WERI-Rb-1 (cell line): ENCODE data around the gene CHIC2.
A peak's percentile ranks its signal among the peaks of the same experiment; 100 is the strongest.

Experiments
- DNase-seq: peaks from one replicate; pipeline ENCODE4 v3.0.0-alpha.2; 2020
- H3K27ac ChIP-seq: fragments of 250-450 bp; sonication (Bioruptor Pico); 2 replicates; pipeline ENCODE4 v1.5.1; 2020; ENCODE audit warnings: mild to moderate bottlenecking, moderate library complexity
- H3K27me3 ChIP-seq: fragments of 250-450 bp; sonication (Bioruptor Pico); 2 replicates; pipeline ENCODE4 v1.5.1; 2021; ENCODE audit warnings: mild to moderate bottlenecking, low read depth, moderate library complexity; ENCODE audit not compliant: insufficient read depth, severe bottlenecking
- H3K36me3 ChIP-seq: fragments of 250-450 bp; sonication (Bioruptor Pico); 2 replicates; pipeline ENCODE4 v1.5.1; 2020; ENCODE audit warnings: mild to moderate bottlenecking, moderate library complexity
- H3K4me3 ChIP-seq: 2 replicates; pipeline ENCODE4 v1.5.1; 2011; ENCODE audit warnings: low read depth, mild to moderate bottlenecking, control low read depth, low read length
- H3K9me3 ChIP-seq: fragments of 250-450 bp; sonication (Bioruptor Pico); 2 replicates; pipeline ENCODE4 v1.5.1; 2021; ENCODE audit warnings: mild to moderate bottlenecking, moderate library complexity; ENCODE audit not compliant: severe bottlenecking
- TF ChIP-seq, protein P1 (sequence below): IDR thresholded peaks from 2 replicates; pipeline ENCODE4 v1.5.1; 2011; ENCODE audit warnings: low read depth, mild to moderate bottlenecking, control low read depth, inconsistent platforms, low read length

The CHIC2 gene

DNA sequence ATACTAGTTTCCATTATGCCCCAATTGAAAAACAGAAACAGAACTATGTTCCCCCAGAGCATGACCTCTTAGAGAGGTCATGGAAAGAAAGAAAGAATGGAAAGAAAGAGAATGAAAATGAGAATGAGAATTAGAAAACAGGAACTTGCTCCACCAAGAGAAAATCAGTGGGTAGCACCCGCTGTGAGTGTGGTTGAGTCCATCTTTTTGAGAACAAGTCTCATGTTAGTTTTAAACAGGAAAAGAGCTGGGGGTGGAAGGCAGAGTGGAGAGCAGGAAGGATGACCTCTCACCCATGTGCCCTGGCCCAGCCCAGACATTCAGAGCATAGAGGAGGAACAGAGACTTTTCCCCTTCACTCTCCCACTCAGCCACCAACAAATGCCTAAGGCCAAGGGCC is 40.5 kb upstream of the CHIC2 start:
- H3K36me3 ChIP-seq: no peaks in the 10 kb centered on the region
- no peak overlapping the region for H3K4me3 ChIP-seq
- no peak for DNase-seq
- TF ChIP-seq, protein P1, sequence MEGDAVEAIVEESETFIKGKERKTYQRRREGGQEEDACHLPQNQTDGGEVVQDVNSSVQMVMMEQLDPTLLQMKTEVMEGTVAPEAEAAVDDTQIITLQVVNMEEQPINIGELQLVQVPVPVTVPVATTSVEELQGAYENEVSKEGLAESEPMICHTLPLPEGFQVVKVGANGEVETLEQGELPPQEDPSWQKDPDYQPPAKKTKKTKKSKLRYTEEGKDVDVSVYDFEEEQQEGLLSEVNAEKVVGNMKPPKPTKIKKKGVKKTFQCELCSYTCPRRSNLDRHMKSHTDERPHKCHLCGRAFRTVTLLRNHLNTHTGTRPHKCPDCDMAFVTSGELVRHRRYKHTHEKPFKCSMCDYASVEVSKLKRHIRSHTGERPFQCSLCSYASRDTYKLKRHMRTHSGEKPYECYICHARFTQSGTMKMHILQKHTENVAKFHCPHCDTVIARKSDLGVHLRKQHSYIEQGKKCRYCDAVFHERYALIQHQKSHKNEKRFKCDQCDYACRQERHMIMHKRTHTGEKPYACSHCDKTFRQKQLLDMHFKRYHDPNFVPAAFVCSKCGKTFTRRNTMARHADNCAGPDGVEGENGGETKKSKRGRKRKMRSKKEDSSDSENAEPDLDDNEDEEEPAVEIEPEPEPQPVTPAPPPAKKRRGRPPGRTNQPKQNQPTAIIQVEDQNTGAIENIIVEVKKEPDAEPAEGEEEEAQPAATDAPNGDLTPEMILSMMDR: no peak
- H3K9me3 ChIP-seq: peaks cover 7% of the 10 kb centered on the region
- peaks cover 93% of the 10 kb centered on the region for H3K27me3 ChIP-seq
- no peak overlapping the region for H3K27ac ChIP-seq

DNA sequence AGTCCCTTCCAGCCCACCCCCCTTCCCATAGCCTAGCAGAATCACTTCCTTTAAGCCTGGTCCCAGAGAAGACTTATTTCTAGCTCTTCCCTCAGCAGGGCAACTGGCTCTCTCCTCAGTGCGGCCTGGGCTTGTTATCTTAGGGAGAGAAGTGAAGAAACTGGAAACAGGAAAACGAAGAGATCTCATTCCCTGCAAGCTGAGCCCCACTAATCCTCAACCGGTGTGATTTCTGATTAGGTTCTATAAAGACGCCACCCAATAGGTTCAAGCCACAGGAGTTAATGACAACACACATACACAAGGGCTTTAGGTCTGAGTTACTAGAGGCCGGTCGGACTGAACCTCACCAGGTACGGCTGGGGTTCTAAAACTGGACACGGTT is 38.8 kb upstream of the CHIC2 start:
- H3K9me3 ChIP-seq: no peaks in the 10 kb centered on the region
- TF ChIP-seq, protein P1: no peak
- H3K36me3 ChIP-seq: no peaks in the 10 kb centered on the region
- peak overlapping the region; percentile 25; the same call in 1 of the 2 replicates for H3K4me3 ChIP-seq
- H3K27me3 ChIP-seq: peaks cover 93% of the 10 kb centered on the region
- H3K27ac ChIP-seq: no peak overlapping the region
- DNase-seq: no peak

DNA sequence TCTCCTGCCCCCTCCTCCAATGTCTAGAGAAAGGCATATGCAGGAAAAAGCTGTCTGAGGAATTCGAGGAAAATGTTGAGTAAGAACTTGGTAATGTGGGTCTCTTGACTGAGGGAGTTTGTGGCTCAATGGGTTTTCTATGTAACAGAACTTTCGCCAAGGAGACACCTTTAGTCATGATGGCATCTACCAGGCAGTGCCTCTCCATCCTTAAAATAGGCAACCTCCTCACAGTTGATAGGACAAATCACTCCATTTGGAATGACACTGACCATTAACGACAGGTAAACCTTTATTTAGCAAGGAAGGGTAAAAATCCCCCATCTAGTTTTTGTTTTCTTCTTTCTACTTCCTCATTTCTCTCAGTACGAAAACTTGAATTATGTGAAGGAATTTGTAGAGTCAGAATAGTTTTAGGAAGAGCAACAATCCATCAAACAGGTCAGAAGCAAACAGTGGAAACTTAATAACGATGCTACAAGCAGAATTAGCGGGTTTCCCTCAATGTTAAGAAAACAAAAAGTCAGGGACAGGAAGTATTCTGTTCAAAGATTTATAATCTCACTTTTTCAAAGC is 38.2 kb upstream of the CHIC2 start:
- Histone ChIP-seq H3K27me3 (peaks cover 95% of the 10 kb centered on the region), H3K4me3 (no peak overlapping the region), H3K36me3 (no peaks in the 10 kb centered on the region), H3K27ac (no peak overlapping the region), H3K9me3 (no peaks in the 10 kb centered on the region)
- TF ChIP-seq, protein P1: no peak
- no peak for DNase-seq

DNA sequence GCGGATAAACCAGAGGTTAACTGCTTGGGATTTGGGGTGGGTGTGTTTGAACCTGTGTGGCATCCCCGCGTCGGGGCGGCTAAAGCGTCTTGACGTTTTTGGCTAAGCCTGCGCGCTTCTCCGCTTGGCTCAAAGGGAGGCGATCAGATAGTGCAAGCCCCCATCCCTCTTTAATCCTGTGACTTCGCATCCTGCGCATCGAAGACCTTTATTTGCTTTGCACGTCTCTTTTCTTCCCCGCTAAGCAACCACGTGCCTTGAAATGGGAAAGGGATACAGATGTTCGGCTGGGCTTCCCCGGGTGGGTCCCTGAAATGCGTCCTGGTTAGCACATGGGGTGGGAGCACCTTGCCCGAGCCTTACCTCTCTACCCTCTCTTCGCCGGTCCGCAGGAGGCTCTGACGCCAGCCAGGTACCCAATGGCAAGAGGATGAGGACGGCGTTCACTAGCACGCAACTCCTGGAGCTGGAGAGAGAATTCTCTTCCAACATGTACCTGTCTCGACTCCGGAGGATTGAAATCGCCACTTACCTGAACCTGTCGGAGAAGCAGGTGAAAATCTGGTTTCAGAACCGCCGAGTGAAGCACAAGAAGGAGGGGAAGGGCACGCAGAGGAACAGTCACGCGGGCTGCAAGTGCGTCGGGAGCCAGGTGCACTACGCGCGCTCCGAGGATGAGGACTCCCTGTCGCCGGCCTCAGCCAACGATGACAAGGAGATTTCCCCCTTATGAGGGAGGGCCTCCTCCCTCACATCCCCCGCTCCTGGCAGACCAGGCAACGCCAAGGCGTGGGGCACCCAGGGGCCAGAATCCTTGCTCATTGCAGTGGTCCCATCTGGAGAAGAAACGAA is 37.0 kb upstream of the CHIC2 start:
- no peak for DNase-seq
- no peak overlapping the region for H3K27ac ChIP-seq
- H3K4me3 ChIP-seq: no peak overlapping the region
- TF ChIP-seq, protein P1: no peak
- H3K9me3 ChIP-seq: no peaks in the 10 kb centered on the region
- no peaks in the 10 kb centered on the region for H3K36me3 ChIP-seq
- H3K27me3 ChIP-seq: peaks cover 97% of the 10 kb centered on the region

DNA sequence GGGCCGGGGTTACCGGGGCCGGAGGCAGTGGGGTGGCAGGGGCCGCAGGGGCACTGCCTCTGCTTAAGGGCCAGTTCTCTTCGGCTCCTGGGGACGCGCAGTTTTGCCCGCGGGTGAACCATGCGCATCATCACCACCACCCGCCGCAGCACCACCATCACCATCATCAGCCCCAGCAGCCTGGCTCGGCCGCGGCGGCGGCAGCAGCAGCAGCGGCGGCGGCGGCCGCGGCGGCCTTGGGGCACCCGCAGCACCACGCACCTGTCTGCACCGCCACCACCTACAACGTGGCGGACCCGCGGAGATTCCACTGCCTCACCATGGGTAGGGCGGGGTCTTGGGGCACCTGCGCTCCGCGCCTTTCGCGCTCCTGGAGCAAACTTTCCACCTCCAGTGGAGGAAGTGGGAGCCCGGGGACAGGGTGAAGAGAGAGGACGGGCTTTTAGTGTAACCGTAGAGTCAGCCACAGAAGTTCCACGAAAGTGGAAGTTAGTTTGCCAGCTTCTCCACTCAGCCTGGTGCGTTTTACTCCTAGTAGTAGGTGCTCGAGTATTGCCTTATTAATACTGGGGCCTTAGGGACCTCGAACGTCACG is 36.3 kb upstream of the CHIC2 start:
- no peak overlapping the region for H3K27ac ChIP-seq
- H3K4me3 ChIP-seq: 0 out of 2 replicates have a peak overlapping the region, but pooled peaks have one; percentile 21
- no peaks in the 10 kb centered on the region for H3K36me3 ChIP-seq
- H3K9me3 ChIP-seq: no peaks in the 10 kb centered on the region
- peaks cover 97% of the 10 kb centered on the region for H3K27me3 ChIP-seq
- no peak for DNase-seq
- TF ChIP-seq, protein P1: no peak
